Measurements from ENCODE around the gene PNLIPRP1.

Gene PNLIPRP1

GRCh38 chr10:116557305-116557880 is 33.4 kb upstream of the PNLIPRP1 start:
- ATAC-seq = no peak
- no peak for TF ChIP-seq GLIS3 (CRISPR knock-in tag; IDR thresholded peaks at IDR 0.05)
- TF ChIP-seq ESRRG (CRISPR knock-in tag; IDR thresholded peaks at IDR 0.05) = no peak
- TF ChIP-seq ZC3H10 (CRISPR knock-in tag; IDR thresholded peaks at IDR 0.05) = no peak
- no peak for TF ChIP-seq SNAI2 (CRISPR knock-in tag; IDR thresholded peaks at IDR 0.05)
- no peak for TF ChIP-seq BACH2 (CRISPR knock-in tag; IDR thresholded peaks at IDR 0.05; ENCODE audit: borderline replicate concordance)
- no peak for TF ChIP-seq ZNF8 (CRISPR knock-in tag; IDR thresholded peaks at IDR 0.05)
- TF ChIP-seq CSDC2 (CRISPR knock-in tag; IDR thresholded peaks at IDR 0.05) = no peak
- TF ChIP-seq PATZ1 (CRISPR knock-in tag; IDR thresholded peaks at IDR 0.05; ENCODE audit: borderline replicate concordance) = no peak

- no peak for ATAC-seq
- TF ChIP-seq POU6F1 (CRISPR knock-in tag; IDR thresholded peaks at IDR 0.05; ENCODE audit: borderline replicate concordance, low read depth) (no peak), CSRNP3 (CRISPR knock-in tag; IDR thresholded peaks at IDR 0.05) (no peak), ZNF70 (CRISPR knock-in tag; IDR thresholded peaks at IDR 0.05) (no peak), PATZ1 (CRISPR knock-in tag; IDR thresholded peaks at IDR 0.05; ENCODE audit: borderline replicate concordance) (no peak), RARB (CRISPR knock-in tag; IDR thresholded peaks at IDR 0.05) (no peak), CSDC2 (CRISPR knock-in tag; IDR thresholded peaks at IDR 0.05) (no peak), TSHZ2 (CRISPR knock-in tag; IDR thresholded peaks at IDR 0.05) (no peak)
These were observed 25.2 kb upstream of the PNLIPRP1 start for GRCh38 chr10:116565534-116565933.

GRCh38 chr10:116566932-116567331 is 23.8 kb upstream of the PNLIPRP1 start:
- no peak for TF ChIP-seq ARNTL (CRISPR knock-in tag; IDR thresholded peaks at IDR 0.05; ENCODE audit: borderline replicate concordance, low read depth)
- ATAC-seq = no peak

- no peak for TF ChIP-seq CREB5 (CRISPR knock-in tag; IDR thresholded peaks at IDR 0.05; ENCODE audit: low read depth)
- TF ChIP-seq ARNTL (CRISPR knock-in tag; IDR thresholded peaks at IDR 0.05; ENCODE audit: borderline replicate concordance, low read depth) = no peak
- no peak for TF ChIP-seq POU6F1 (CRISPR knock-in tag; IDR thresholded peaks at IDR 0.05; ENCODE audit: borderline replicate concordance, low read depth)
- TF ChIP-seq GLIS3 (CRISPR knock-in tag; IDR thresholded peaks at IDR 0.05) = no peak
- no peak for TF ChIP-seq CSDC2 (CRISPR knock-in tag; IDR thresholded peaks at IDR 0.05)
- no peak for ATAC-seq
These were observed 23.4 kb upstream of the PNLIPRP1 start for GRCh38 chr10:116567335-116567734.

Measured in SK-N-SH treated with all-trans-retinoic acid at 6 μM for 48 hours (cell line).